GM19452 (cell line): ENCODE data around the gene AMH.
"Not testable (repeated sequence)": the region's sequence is repeated elsewhere in the genome, so short reads cannot be mapped to it uniquely, and the experiment has no call there.

ENCODE experiments used
- ATAC-seq: cut with Tn5 transposase; IDR thresholded peaks from one replicate; pipeline ENCODE4 v1.9.1; 2021; ENCODE audit not compliant: unreplicated experiment

The AMH gene

GRCh38 chr19:2268480-2268830 is 19.3 kb downstream of the AMH start:
- no peak for ATAC-seq

- ATAC-seq = no peak
These were observed 19.7 kb downstream of the AMH start for GRCh38 chr19:2268861-2269243.

GRCh38 chr19:2269244-2270156 is 20.4 kb downstream of the AMH start:
- peak; percentile 47 for ATAC-seq

- ATAC-seq = no peak
These were observed 21.0 kb downstream of the AMH start for GRCh38 chr19:2270157-2270422.

- ATAC-seq = no peak
These were observed 21.5 kb downstream of the AMH start for GRCh38 chr19:2270423-2271233.

GRCh38 chr19:2271234-2272103 is 22.3 kb downstream of the AMH start:
- ATAC-seq = no peak

- ATAC-seq = peak; percentile 32
These were observed 24.4 kb downstream of the AMH start for GRCh38 chr19:2273356-2274184.

GRCh38 chr19:2274185-2274711 is 25.1 kb downstream of the AMH start:
- no peak for ATAC-seq

GRCh38 chr19:2274931-2275535 is 25.9 kb downstream of the AMH start:
- ATAC-seq = no peak

GRCh38 chr19:2275588-2276428 is 26.7 kb downstream of the AMH start:
- ATAC-seq = no peak

- no peak for ATAC-seq
These were observed 27.4 kb downstream of the AMH start for GRCh38 chr19:2276429-2276986.

GRCh38 chr19:2277138-2277537 is 28.0 kb downstream of the AMH start:
- ATAC-seq = no peak

- no peak for ATAC-seq
These were observed 29.5 kb downstream of the AMH start for GRCh38 chr19:2278459-2279158.

- ATAC-seq = no peak
These were observed 31.6 kb downstream of the AMH start for GRCh38 chr19:2280633-2281264.

- not testable (repeated sequence) for ATAC-seq
These were observed 32.3 kb downstream of the AMH start for GRCh38 chr19:2281265-2282061.

- ATAC-seq = no peak
These were observed 33.1 kb downstream of the AMH start, which contains the start of gene PEAK3 for GRCh38 chr19:2282062-2282861. Gene PEAK3, minus strand, starts transcription at chr19:2282175. Its CDS starts 1,244 bp downstream, at chr19:2280931.
